Articular chondrocyte of knee joint (primary cell): ENCODE results near the gene FGF11. TPM values are rescaled to one million over a fixed set of nuclear protein-coding genes. Genes with fewer than 3 reads are reported as not detected.

Source experiments
- total RNA-seq: library from RNA; depleted of rRNA; stranded (reverse); fragments of >200 nt; gene quantifications from 2 replicates; pipeline ENCODE4 v1.2.3, GENCODE V29; 2012

FGF11 gene
- 0.76 and 0.91 TPM in 2 replicates for total RNA-seq

GRCh38 chr17:7439462-7440112 lies at the start of gene FGF11:
TSS of gene FGF11 (plus strand) at chr17:7439512. CDS start at chr17:7439621, 109 bp downstream.

GRCh38 chr17:7394452-7395191 lies 44.7 kb upstream of the FGF11 start, which contains the start of gene PLSCR3:
TSS of gene PLSCR3 (minus strand) at chr17:7394525. CDS start at chr17:7394110, 415 bp downstream.

GRCh38 chr17:7403977-7404736 lies 35.2 kb upstream of the FGF11 start, which contains the start of gene TMEM256:
TSS of gene TMEM256 (minus strand) at chr17:7404097. CDS start at chr17:7404084, 13 bp downstream.

GRCh38 chr17:7407485-7408251 lies 31.6 kb upstream of the FGF11 start, which contains the start of gene NLGN2:
TSS of gene NLGN2 (plus strand) at chr17:7407845. CDS start at chr17:7408256, 411 bp downstream.

GRCh38 chr17:7419819-7420610 lies 19.3 kb upstream of the FGF11 start, which contains the start of gene SPEM1:
TSS of gene SPEM1 (plus strand) at chr17:7420324. CDS start at chr17:7420385, 61 bp downstream.

GRCh38 chr17:7425316-7425715 lies 14.0 kb upstream of the FGF11 start, which contains the start of gene SPEM2:
TSS of gene SPEM2 (plus strand) at chr17:7425616. CDS start at chr17:7425689, 73 bp downstream.

GRCh38 chr17:7428557-7428956 lies 10.8 kb upstream of the FGF11 start, which contains the start of gene SPEM3:
TSS of gene SPEM3 (plus strand) at chr17:7428857. CDS start at chr17:7428903, 46 bp downstream.

GRCh38 chr17:7444682-7445618 lies 5.6 kb downstream of the FGF11 start, which contains the start of gene CHRNB1:
TSS of gene CHRNB1 (plus strand) at chr17:7445061. CDS start at chr17:7445128, 67 bp downstream.

GRCh38 chr17:7479213-7480088 lies 40.1 kb downstream of the FGF11 start, which contains the start of gene ZBTB4:
TSS of gene ZBTB4 (minus strand) at chr17:7479631. CDS start at chr17:7466801, 12,830 bp downstream.

GRCh38 chr17:7481275-7481674 lies 42.0 kb downstream of the FGF11 start, which contains the start of gene SLC35G6:
TSS of gene SLC35G6 (plus strand) at chr17:7481446. CDS start at chr17:7481517, 71 bp downstream.

GRCh38 chr17:7484067-7484918 lies 45.0 kb downstream of the FGF11 start, which contains the start of gene POLR2A:
TSS of gene POLR2A (plus strand) at chr17:7484366.

Other genes with a start within 250 kb of the FGF11 start
- gene DLG4, start 219.7 kb upstream of the FGF11 start, total RNA-seq = 7.7 and 8.8 TPM in 2 replicates
- 205 and 214 TPM in 2 replicates for gene ACADVL, start 219.6 kb upstream of the FGF11 start, total RNA-seq
- 54.4 and 63.1 TPM in 2 replicates for gene DVL2, start 205.0 kb upstream of the FGF11 start, total RNA-seq
- gene PHF23, start 200.1 kb upstream of the FGF11 start, total RNA-seq = 34.4 and 38.5 TPM in 2 replicates
- 315 and 440 TPM in 2 replicates for gene GABARAP, start 197.1 kb upstream of the FGF11 start, total RNA-seq
- gene CTDNEP1, start 187.8 kb upstream of the FGF11 start, total RNA-seq = 30.1 and 39.5 TPM in 2 replicates
- gene ELP5, start 187.3 kb upstream of the FGF11 start, total RNA-seq = 31.6 and 39.1 TPM in 2 replicates
- 2.4 and 2.7 TPM in 2 replicates for gene CLDN7, start 177.0 kb upstream of the FGF11 start, total RNA-seq
- 0.11 TPM in 1 of 2 replicates, not detected in the other for gene SLC2A4, start 157.8 kb upstream of the FGF11 start, total RNA-seq
- 0.13 TPM in 1 of 2 replicates, not detected in the other for gene YBX2, start 144.9 kb upstream of the FGF11 start, total RNA-seq
- 575 and 584 TPM in 2 replicates for gene EIF5A, start 131.9 kb upstream of the FGF11 start, total RNA-seq
- 38.2 and 42.2 TPM in 2 replicates for gene GPS2, start 124.2 kb upstream of the FGF11 start, total RNA-seq
- 7.7 and 13.2 TPM in 2 replicates for gene NEURL4, start 110.2 kb upstream of the FGF11 start, total RNA-seq
- gene ACAP1, start 103.0 kb upstream of the FGF11 start, total RNA-seq = 0.11 and 0.26 TPM in 2 replicates
- gene KCTD11, start 87.3 kb upstream of the FGF11 start, total RNA-seq = 8.9 and 11.2 TPM in 2 replicates
- gene TMEM95, start 84.4 kb upstream of the FGF11 start, total RNA-seq = not detected in 2 replicates
- gene TNK1, start 58.4 kb upstream of the FGF11 start, total RNA-seq = 4.1 and 4.6 TPM in 2 replicates
- gene PLSCR3, start 45.0 kb upstream of the FGF11 start, total RNA-seq = 19.6 and 21.7 TPM in 2 replicates
- gene TMEM256, start 35.4 kb upstream of the FGF11 start, total RNA-seq = 30.4 and 56.3 TPM in 2 replicates
- 6.9 and 8.6 TPM in 2 replicates for gene NLGN2, start 31.7 kb upstream of the FGF11 start, total RNA-seq
- gene SPEM1, start 19.2 kb upstream of the FGF11 start, total RNA-seq = not detected in 2 replicates
- gene SPEM2, start 13.9 kb upstream of the FGF11 start, total RNA-seq = not detected in 2 replicates
- gene SPEM3, start 10.7 kb upstream of the FGF11 start, total RNA-seq = not detected in 2 replicates
- 2.5 and 2.8 TPM in 2 replicates for gene TMEM102, start 4.1 kb upstream of the FGF11 start, total RNA-seq
- gene CHRNB1, start 5.5 kb downstream of the FGF11 start, total RNA-seq = 5.2 and 5.4 TPM in 2 replicates
- gene ZBTB4, start 40.1 kb downstream of the FGF11 start, total RNA-seq = 40.2 and 41.4 TPM in 2 replicates
- gene SLC35G6, start 41.9 kb downstream of the FGF11 start, total RNA-seq = not detected in 2 replicates
- 85.8 and 100.0 TPM in 2 replicates for gene POLR2A, start 44.9 kb downstream of the FGF11 start, total RNA-seq
- gene TNFSF12, start 109.5 kb downstream of the FGF11 start, total RNA-seq = 11.6 and 16.1 TPM in 2 replicates
- gene TNFSF13, start 119.2 kb downstream of the FGF11 start, total RNA-seq = 4.5 and 5.0 TPM in 2 replicates
- gene SENP3, start 122.4 kb downstream of the FGF11 start, total RNA-seq = 46.4 and 48.1 TPM in 2 replicates
- gene CD68, start 140.1 kb downstream of the FGF11 start, total RNA-seq = 102 and 116 TPM in 2 replicates
- 93.2 and 97.4 TPM in 2 replicates for gene MPDU1, start 144.3 kb downstream of the FGF11 start, total RNA-seq
- gene SOX15, start 150.6 kb downstream of the FGF11 start, total RNA-seq = 0.11 and 0.26 TPM in 2 replicates
- 26.9 and 28.2 TPM in 2 replicates for gene FXR2, start 175.4 kb downstream of the FGF11 start, total RNA-seq
- gene SAT2, start 188.3 kb downstream of the FGF11 start, total RNA-seq = 41.3 and 41.4 TPM in 2 replicates
- gene SHBG, start 190.6 kb downstream of the FGF11 start, total RNA-seq = 1.3 TPM in 1 of 2 replicates, not detected in the other
- gene ATP1B2, start 211.4 kb downstream of the FGF11 start, total RNA-seq = not detected in 2 replicates
- 40.6 and 40.8 TPM in 2 replicates for gene TP53, start 248.0 kb downstream of the FGF11 start, total RNA-seq
- gene WRAP53, start 249.0 kb downstream of the FGF11 start, total RNA-seq = 4.1 and 4.4 TPM in 2 replicates